Gastrocnemius medialis (tissue), 4 donors: ENCODE measurements around the gene ARHGEF33.

Source experiments
- CTCF ChIP-seq, 5 experiments: fragments of 450-650 bp in 3 of 5; fragments of 200-600 bp in 2 of 5; sonication (generic) in 2 of 5; IDR thresholded peaks in 4 of 5; conservative IDR thresholded peaks in 1 of 5; 1 replicate in 4 of 5; 2 replicates in 1 of 5; pipeline ENCODE4 v1.5.1; 2016 to 2019; ENCODE audit warnings: antibody characterized with exemption in 5 of 5, mild to moderate bottlenecking in 3 of 5, moderate library complexity in 3 of 5
- POLR2A ChIP-seq, 2 donors: fragments of 450-650 bp; IDR thresholded peaks; one replicate each; pipeline ENCODE4 v1.6.1; 2017; ENCODE audit warnings: antibody characterized with exemption in 2 of 2, mild to moderate bottlenecking in 2 of 2, moderate library complexity in 2 of 2

- TF ChIP-seq POLR2A (IDR thresholded peaks at IDR 0.05) (no peak), CTCF (IDR thresholded peaks at IDR 0.05 in 4 of 5, conservative IDR thresholded peaks at IDR 0.05 in 1 of 5) (no peak)
Observed at GRCh38 chr2:38876407-38876806, 13.3 kb upstream of the ARHGEF33 start.
